Ecto neural progenitor cell (in vitro differentiated cells): ENCODE data around the gene TNNC1.

Experiments used
- DNase-seq: peaks from one replicate; pipeline ENCODE4 v3.0.0-alpha.2; 2018; ENCODE audit warnings: low spot score

Gene TNNC1

GRCh38 chr3:52401551-52401950 lies 52.3 kb downstream of the TNNC1 start:
- no peak for DNase-seq
